Gastroesophageal sphincter (tissue), 3 donors: ENCODE measurements around the gene ABI3BP.

Experiments used
- CTCF ChIP-seq, 4 experiments: fragments of 200-600 bp in 2 of 4; fragments of 450-650 bp in 2 of 4; sonication (generic) in 1 of 4; IDR thresholded peaks; one replicate each; pipeline ENCODE4 v1.5.1; 2017 to 2019; ENCODE audit warnings: antibody characterized with exemption in 4 of 4, mild to moderate bottlenecking in 2 of 4, moderate library complexity in 2 of 4
- EP300 ChIP-seq: sonication (generic); formaldehyde crosslinking; IDR thresholded peaks from one replicate; pipeline ENCODE4 v1.6.1; 2017; ENCODE audit warnings: antibody characterized with exemption, mild to moderate bottlenecking
- POLR2A ChIP-seq, 2 donors: fragments of 450-650 bp; IDR thresholded peaks; one replicate each; pipeline ENCODE4 v1.6.1; 2017; ENCODE audit warnings: antibody characterized with exemption in 2 of 2, mild to moderate bottlenecking in 2 of 2, moderate library complexity in 1 of 2

- TF ChIP-seq CTCF (IDR thresholded peaks at IDR 0.05) (no peak), POLR2A (IDR thresholded peaks at IDR 0.05) (no peak), EP300 (no peak)
Observed at GRCh38 chr3:100730524-100730923, 262.7 kb downstream of the ABI3BP start.
